IMR-90 (cell line): ENCODE measurements around the gene OPCML. TPM values are rescaled to one million over a fixed set of nuclear protein-coding genes. Genes with fewer than 3 reads are reported as not detected.

Experiments
- ATAC-seq: fragments of 200-7000 bp; cut with Tn5 transposase; 2 replicates; pipeline ENCODE4 v1.9.1; 2020; ENCODE audit warnings: low read depth, mild to moderate bottlenecking, moderate library complexity
- BruUV-seq: library from RNA; stranded (reverse); fragments of 400-500 nt; replicated peaks from 2 replicates; lab custom pipeline; 2021; lab: Mats Ljungman, UMichigan
- CTCF ChIA-PET: fragments of 300-600 bp; formaldehyde crosslinking; extraction: SDS; loops from one replicate; lab custom pipeline; 2021; ENCODE audit warnings: antibody characterized with exemption; lab: Yijun Ruan, JAX
- POLR2A ChIA-PET: fragments of 300-600 bp; sonication (Branson Sonifier 250); formaldehyde crosslinking; loops from one replicate; lab custom pipeline; 2022; ENCODE audit warnings: antibody characterized with exemption; ENCODE audit not compliant: unreplicated experiment; lab: Charles Lee
- DNase-seq: peaks from one replicate; pipeline ENCODE4 v3.0.0; 2013
- H2AFZ ChIP-seq: replicated peaks from 2 replicates; pipeline ENCODE3; 2013; ENCODE audit warnings: low read length, mild to moderate bottlenecking; ENCODE audit not compliant: poor library complexity
- H2AK5ac ChIP-seq: 2 replicates; pipeline ENCODE4 v1.6.1; 2013; ENCODE audit warnings: low read depth, low read length, inconsistent platforms
- H2AK9ac ChIP-seq: replicated peaks from 2 replicates; pipeline ENCODE3; 2013; ENCODE audit warnings: mild to moderate bottlenecking, low read depth, low read length, moderate library complexity; ENCODE audit not compliant: poor library complexity
- H2BK120ac ChIP-seq: 2 replicates; pipeline ENCODE4 v1.6.1; 2013; ENCODE audit warnings: low read depth, low read length, inconsistent platforms
- H2BK15ac ChIP-seq: 3 replicates; pipeline ENCODE4 v1.6.1; 2013; ENCODE audit warnings: low read depth, low read length, inconsistent platforms
- H2BK20ac ChIP-seq: 2 replicates; pipeline ENCODE4 v1.6.1; 2013; ENCODE audit warnings: low read depth, mild to moderate bottlenecking, inconsistent platforms, low read length, moderate library complexity
- H2BK5ac ChIP-seq: 2 replicates; pipeline ENCODE4 v1.6.1; 2013; ENCODE audit warnings: mild to moderate bottlenecking, low read depth, low read length, inconsistent platforms; ENCODE audit not compliant: poor library complexity, severe bottlenecking
- H3K14ac ChIP-seq: replicated peaks from 2 replicates; pipeline ENCODE4 v1.6.1; 2013; ENCODE audit warnings: low read depth, low read length, inconsistent platforms
- H3K18ac ChIP-seq: 2 replicates; pipeline ENCODE4 v1.6.1; 2013; ENCODE audit warnings: low read depth, low read length, control low read depth
- H3K23ac ChIP-seq: 2 replicates; pipeline ENCODE4 v1.6.1; 2013; ENCODE audit warnings: low read depth, low read length, inconsistent platforms
- H3K27ac ChIP-seq: 2 replicates; pipeline ENCODE4 v1.5.1; 2013; ENCODE audit warnings: mild to moderate bottlenecking, control low read depth, low read length; ENCODE audit not compliant: insufficient read depth
- H3K27me3 ChIP-seq: 2 replicates; pipeline ENCODE4 v1.6.1; 2013; ENCODE audit warnings: low read length; ENCODE audit not compliant: control insufficient read depth, insufficient read depth
- H3K36me3 ChIP-seq: 2 replicates; pipeline ENCODE4 v1.6.1; 2013; ENCODE audit warnings: low read length, mixed read lengths; ENCODE audit not compliant: control insufficient read depth, insufficient read depth
- H3K4ac ChIP-seq: 2 replicates; pipeline ENCODE4 v1.6.1; 2013; ENCODE audit warnings: low read depth, low read length, inconsistent platforms
- H3K4me1 ChIP-seq: 2 replicates; pipeline ENCODE4 v1.6.1; 2013; ENCODE audit warnings: low read length, mixed read lengths; ENCODE audit not compliant: control insufficient read depth, insufficient read depth
- H3K4me2 ChIP-seq: 2 replicates; pipeline ENCODE4 v1.6.1; 2013; ENCODE audit warnings: low read depth, mild to moderate bottlenecking, control low read depth, low read length, moderate library complexity
- H3K4me3 ChIP-seq: 2 replicates; pipeline ENCODE4 v1.5.1; 2013; ENCODE audit warnings: low read depth, mild to moderate bottlenecking, control low read depth, low read length, moderate library complexity; ENCODE audit not compliant: insufficient read depth
- H3K56ac ChIP-seq: 2 replicates; pipeline ENCODE4 v1.6.1; 2013; ENCODE audit warnings: low read length, inconsistent platforms; ENCODE audit not compliant: insufficient read depth; ENCODE audit errors: extremely low read depth
- H3K79me1 ChIP-seq, 2 experiments: 2 replicates each; pipeline ENCODE4 v1.6.1; 2013; ENCODE audit warnings: low read length in 2 of 2, inconsistent platforms in 1 of 2, low read depth in 1 of 2
- H3K9ac ChIP-seq: 2 replicates; pipeline ENCODE4 v1.6.1; 2013; ENCODE audit warnings: low read depth, low read length, control low read depth
- H3K9me1 ChIP-seq: 2 replicates; pipeline ENCODE4 v1.6.1; 2013; ENCODE audit warnings: low read length, inconsistent platforms; ENCODE audit not compliant: insufficient read depth
- H3K9me3 ChIP-seq: 2 replicates; pipeline ENCODE4 v1.6.1; 2013; ENCODE audit warnings: low read length; ENCODE audit not compliant: control insufficient read depth, insufficient read depth
- H4K20me1 ChIP-seq: 2 replicates; pipeline ENCODE4 v1.6.1; 2013; ENCODE audit warnings: low read length, inconsistent platforms; ENCODE audit not compliant: insufficient read depth
- H4K5ac ChIP-seq: 2 replicates; pipeline ENCODE4 v1.6.1; 2013; ENCODE audit warnings: mild to moderate bottlenecking, low read depth, low read length, control low read depth
- H4K8ac ChIP-seq, 2 experiments: 2 replicates each; pipeline ENCODE4 v1.6.1; 2013; ENCODE audit warnings: low read depth in 2 of 2, low read length in 2 of 2, control low read depth in 1 of 2, inconsistent platforms in 1 of 2
- H4K91ac ChIP-seq: 2 replicates; pipeline ENCODE4 v1.6.1; 2013; ENCODE audit warnings: low read depth, low read length, inconsistent platforms; ENCODE audit not compliant: insufficient read depth
- CHD1 ChIP-seq: IDR thresholded peaks from 2 replicates; pipeline ENCODE4 v1.6.1; 2012; ENCODE audit warnings: low read depth, low read length, improper control_type of control experiment
- CTCF ChIP-seq: conservative IDR thresholded peaks from 2 replicates; pipeline ENCODE4 v1.5.1; 2012; ENCODE audit warnings: mild to moderate bottlenecking, low read depth, low read length, improper control_type of control experiment
- NFE2L2 ChIP-seq: fragments of 150-350 bp; IDR thresholded peaks from 2 replicates; pipeline ENCODE4 v1.6.1; 2016; ENCODE audit warnings: low read depth, mild to moderate bottlenecking, low read length
- SMC3 ChIP-seq: fragments of 150-350 bp; IDR thresholded peaks from 2 replicates; pipeline ENCODE4 v1.6.1; 2016; ENCODE audit warnings: low read depth, mild to moderate bottlenecking, antibody characterized with exemption, low read length, moderate library complexity
- WGBS, 2 experiments: methylation state at CpG; one replicate each; pipeline versions ENCODE4 v1.1.5 to v1.1.7; 2013; ENCODE audit warnings: missing lambda C conversion rate in 2 of 2; ENCODE audit not compliant: insufficient read length in 1 of 2; ENCODE audit errors: extremely low coverage in 2 of 2; 5-methylcytosine and 5-hydroxymethylcytosine counted together
- dilution Hi-C: fragments of 300-500 bp; cut with HindIII; formaldehyde crosslinking; loops from one replicate; pipeline ENCODE4 v1.14.3; 2018; ENCODE audit warnings: low sequenced_read_pairs; ENCODE audit not compliant: unreplicated experiment
- in situ Hi-C: fragments of 300-500 bp; cut with MboI; formaldehyde crosslinking; loops from 3 replicates; pipeline ENCODE4 v1.14.3; 2019; ENCODE audit warnings: low sequenced_read_pairs, inconsistent platforms, mixed read lengths
- intact Hi-C: fragments of 100-400 bp; cut with micrococcal nuclease; formaldehyde crosslinking; loops from 2 replicates; pipeline ENCODE4 v1.10.0; 2022
- polyA plus RNA-seq, 3 experiments: library from polyadenylated mRNA; depleted of rRNA; stranded (reverse); fragments of >200 nt; gene quantifications; 2 replicates each; pipeline ENCODE4 v1.2.3, GENCODE V29; 2012; ENCODE audit warnings: low replicate concordance in 1 of 3
- total RNA-seq: library from RNA; depleted of rRNA; stranded (reverse); fragments of >200 nt; gene quantifications from 2 replicates; pipeline ENCODE4 v1.2.3, GENCODE V29; 2012

Gene OPCML
- total and polyA plus RNA-seq, 2 of the 4 experiments (the other 2 are of a cell fraction) = under 0.01 to 2.6 TPM

GRCh38 chr11:133238027-133238426 lies 294.3 kb downstream of the OPCML start:
- dilution Hi-C loops = no loop called here
- H3K23ac ChIP-seq = no peak overlapping the region
- H3K4me2 ChIP-seq = no peak overlapping the region
- no peak for TF ChIP-seq CHD1
- no peak for TF ChIP-seq CTCF
- TF ChIP-seq SMC3 = no peak
- no peak for TF ChIP-seq NFE2L2
- ChIA-PET CTCF (no interaction called here), POLR2A (no interaction called here)
- H4K5ac ChIP-seq = no peak overlapping the region
- H2AFZ ChIP-seq = no peak overlapping the region
- H3K4me1 ChIP-seq = no peaks in the 10 kb centered on the region
- intact Hi-C loops = no loop called here
- H2BK15ac ChIP-seq = no peak overlapping the region
- no peak overlapping the region for H3K4me3 ChIP-seq
- H3K27ac ChIP-seq = no peak overlapping the region
- no peak overlapping the region for H4K91ac ChIP-seq
- H3K18ac ChIP-seq = no peak overlapping the region
- in situ Hi-C loops = no loop called here
- no peak overlapping the region for H3K56ac ChIP-seq
- H3K9ac ChIP-seq = no peak overlapping the region
- H4K20me1 ChIP-seq = no peaks in the 10 kb centered on the region
- no peaks in the 10 kb centered on the region for H3K27me3 ChIP-seq
- H3K79me1 ChIP-seq = no peaks in the 10 kb centered on the region
- no peak overlapping the region for H3K4ac ChIP-seq
- no peak overlapping the region for H2AK9ac ChIP-seq
- H3K14ac ChIP-seq = no peak overlapping the region
- no peak overlapping the region for H2BK5ac ChIP-seq
- no peaks in the 10 kb centered on the region for H3K36me3 ChIP-seq
- peaks cover 42% of the 10 kb centered on the region for H3K9me3 ChIP-seq
- no peak for ATAC-seq
- H2BK20ac ChIP-seq = no peak overlapping the region
- WGBS, 2 experiments = no CpG with 5 or more reads among the region's 2 CpGs
- no peak overlapping the region for H2AK5ac ChIP-seq
- H2BK120ac ChIP-seq = no peak overlapping the region
- no TSS peak for BruUV-seq
- no peaks in the 10 kb centered on the region for H3K9me1 ChIP-seq
- DNase-seq = no peak
- H4K8ac ChIP-seq = no peak overlapping the region
